22Rv1 (cell line): Measurements from ENCODE around the gene CDIPT.
A peak's percentile ranks its signal among the peaks of the same experiment; 100 is the strongest.

Experiments
- H3K27ac ChIP-seq: fragments of 450-650 bp; 2 replicates; pipeline ENCODE4 v1.5.1; 2017
- CTCF ChIP-seq: fragments of 450-650 bp; IDR thresholded peaks from 2 replicates; pipeline ENCODE4 v1.5.1; 2017; ENCODE audit warnings: mild to moderate bottlenecking
- ZFX ChIP-seq: fragments of 450-650 bp; IDR thresholded peaks from 2 replicates; pipeline ENCODE4 v1.6.1; 2017; ENCODE audit warnings: antibody characterized with exemption, borderline replicate concordance

Gene CDIPT

GRCh38 chr16:29814592-29814991, 48.4 kb downstream of the CDIPT start:
- H3K27ac ChIP-seq = peak overlapping the region; percentile 100
- no peak for TF ChIP-seq CTCF
- TF ChIP-seq ZFX = no peak

- peak overlapping the region; percentile 100 for H3K27ac ChIP-seq
- TF ChIP-seq CTCF (no peak), ZFX (no peak)
Measured at GRCh38 chr16:29813644-29814562, 49.1 kb downstream of the CDIPT start.

- peak overlapping the region; percentile 100 for H3K27ac ChIP-seq
- TF ChIP-seq CTCF = no peak
Measured at GRCh38 chr16:29812754-29813643, 50.0 kb downstream of the CDIPT start.

GRCh38 chr16:29811896-29812665, 50.9 kb downstream of the CDIPT start, which contains the start of gene PRRT2:
PRRT2 (plus strand) TSS chr16:29812193; CDS start chr16:29813055, 862 bp downstream.
- H3K27ac ChIP-seq = peak within 1 kb of the TSS; percentile 100
- TF ChIP-seq CTCF (no peak), ZFX (no peak)

- TF ChIP-seq ZFX (no peak), CTCF (no peak)
- peak overlapping the region; percentile 100 for H3K27ac ChIP-seq
Measured at GRCh38 chr16:29811170-29811895, 51.7 kb downstream of the CDIPT start.

GRCh38 chr16:29810699-29811169, 52.3 kb downstream of the CDIPT start:
- TF ChIP-seq CTCF (no peak), ZFX (no peak)
- H3K27ac ChIP-seq = peak overlapping the region; percentile 100
